Measurements from ENCODE around the gene ZNF667.

Gene ZNF667

DNA sequence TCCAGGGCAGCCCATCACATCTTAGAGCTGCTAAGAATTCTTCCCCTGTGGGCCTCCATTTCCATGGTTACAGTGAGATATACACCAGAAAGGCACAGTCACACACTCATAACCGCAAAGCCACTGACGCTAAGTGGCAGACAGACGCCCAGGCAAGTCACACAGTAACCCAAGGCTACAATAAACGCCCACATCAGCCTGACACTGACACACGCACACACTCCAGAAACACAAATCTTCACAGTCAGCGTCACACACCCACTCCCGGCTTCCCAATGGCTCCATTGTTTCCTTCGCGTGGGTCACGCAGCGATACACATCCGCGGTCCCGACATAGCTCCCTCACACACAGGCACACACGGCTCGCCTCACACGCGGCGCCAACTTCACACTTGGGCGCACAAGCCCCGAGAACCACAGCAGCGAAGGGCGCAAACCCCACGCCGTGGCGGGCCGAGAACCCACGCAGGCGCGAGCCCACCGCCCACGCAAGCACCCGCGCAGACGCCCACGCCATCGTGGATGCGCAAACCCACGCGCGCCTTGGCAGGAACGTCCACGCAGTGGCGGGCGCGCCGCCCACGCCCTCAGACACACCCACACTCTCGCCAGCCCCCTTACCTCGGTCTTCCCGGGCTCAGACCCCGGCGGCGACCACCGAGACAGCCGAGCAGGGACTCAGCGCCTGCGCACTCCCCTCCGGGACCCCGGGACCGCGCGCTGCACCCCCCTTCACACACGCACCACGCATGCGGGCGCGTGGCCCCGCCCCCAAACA is at the start of gene ZNF667:
ZNF667 (minus strand) TSS at position 695 of the 778 bp plus-strand sequence. CDS start 14,975 bp downstream, outside the sequence.
- peak; percentile 10 for DNase-seq

DNA sequence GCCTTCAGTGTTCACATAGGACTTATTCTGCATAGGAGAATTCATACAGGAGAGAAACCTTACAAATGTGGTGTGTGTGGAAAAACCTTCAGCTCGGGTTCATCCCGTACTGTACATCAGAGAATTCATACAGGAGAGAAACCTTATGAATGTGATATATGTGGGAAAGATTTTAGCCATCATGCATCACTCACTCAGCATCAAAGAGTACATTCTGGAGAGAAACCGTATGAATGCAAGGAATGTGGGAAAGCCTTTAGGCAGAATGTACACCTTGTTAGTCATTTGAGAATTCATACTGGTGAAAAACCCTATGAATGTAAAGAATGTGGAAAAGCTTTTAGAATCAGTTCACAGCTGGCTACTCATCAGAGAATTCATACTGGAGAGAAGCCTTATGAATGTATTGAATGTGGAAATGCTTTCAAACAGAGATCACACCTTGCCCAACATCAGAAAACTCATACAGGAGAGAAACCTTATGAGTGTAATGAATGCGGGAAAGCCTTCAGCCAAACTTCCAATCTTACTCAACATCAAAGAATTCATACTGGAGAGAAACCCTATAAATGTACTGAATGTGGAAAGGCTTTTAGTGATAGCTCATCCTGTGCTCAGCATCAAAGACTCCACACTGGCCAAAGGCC is 48.2 kb upstream of the ZNF667 start:
- DNase-seq, result no peak

DNA sequence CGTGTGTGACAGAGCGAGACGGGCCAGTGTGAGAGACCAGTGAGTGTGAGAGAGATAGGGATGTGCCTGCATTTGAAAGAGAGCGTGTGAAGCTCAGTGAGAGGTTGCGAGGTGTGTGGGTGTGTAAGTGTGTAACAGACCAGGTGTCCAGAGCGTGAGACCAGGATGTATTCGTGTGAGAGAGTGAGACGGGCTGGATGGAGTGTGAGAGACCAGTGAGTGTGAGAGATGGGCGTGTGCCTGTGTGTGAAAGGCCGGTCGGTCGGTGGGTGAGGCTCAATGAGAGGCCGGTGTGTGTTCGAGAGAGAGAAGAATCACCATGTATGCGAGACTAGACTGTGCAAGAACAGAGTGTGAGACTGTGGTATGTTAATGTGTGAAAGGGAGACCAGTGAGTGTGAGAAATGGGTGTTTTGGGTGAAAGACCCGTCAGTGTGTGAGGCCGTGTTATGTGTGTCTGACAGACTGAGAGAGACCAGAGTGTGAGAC is 31.2 kb upstream of the ZNF667 start:
- no peak for DNase-seq

DNA sequence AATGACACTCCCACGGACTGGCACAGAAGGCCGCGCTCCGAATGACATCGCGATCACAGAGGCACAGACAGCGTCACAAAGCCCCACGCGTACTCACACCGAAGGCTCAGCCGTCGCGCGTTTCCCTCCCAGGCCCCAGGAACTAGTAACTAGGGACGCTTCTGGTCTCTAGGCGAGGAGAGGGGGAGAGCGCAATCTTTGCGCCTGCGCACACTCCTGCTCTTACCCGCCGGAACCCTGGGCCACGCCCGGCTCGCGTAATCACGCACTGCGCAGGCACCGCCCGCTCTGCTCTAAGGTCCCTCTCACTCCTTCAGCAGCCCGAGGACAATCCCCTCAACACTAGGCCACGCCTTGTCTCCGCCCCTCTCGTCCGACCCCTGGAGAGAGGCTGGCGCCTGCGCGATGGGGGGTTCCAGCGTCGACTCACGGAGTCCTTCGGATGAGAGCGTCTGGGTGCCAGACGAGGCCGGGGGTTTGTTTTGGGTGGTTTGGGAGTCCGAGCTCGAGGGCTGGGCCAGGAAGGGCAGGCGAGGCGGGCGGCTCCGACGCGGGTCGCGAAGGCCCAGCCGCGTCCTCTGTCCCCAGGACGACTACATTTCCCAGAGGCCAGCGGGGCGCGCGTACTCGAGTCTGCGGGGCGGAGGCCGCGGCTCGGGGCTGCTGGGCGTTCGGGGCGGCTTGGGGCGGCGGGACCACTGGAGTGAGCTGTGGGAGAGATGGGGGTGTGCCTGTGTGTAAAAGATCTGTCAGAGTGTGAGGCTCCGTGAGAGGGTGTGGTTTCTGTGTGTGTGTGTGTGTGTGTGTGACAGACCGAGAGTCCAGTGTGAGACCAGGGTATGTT is 30.5 kb upstream of the ZNF667 start, which contains the start of gene ZNF471:
ZNF471 (plus strand) TSS at position 410 of the 844 bp plus-strand sequence. CDS start 3,717 bp downstream, outside the sequence.
- peak; percentile 99 for DNase-seq

DNA sequence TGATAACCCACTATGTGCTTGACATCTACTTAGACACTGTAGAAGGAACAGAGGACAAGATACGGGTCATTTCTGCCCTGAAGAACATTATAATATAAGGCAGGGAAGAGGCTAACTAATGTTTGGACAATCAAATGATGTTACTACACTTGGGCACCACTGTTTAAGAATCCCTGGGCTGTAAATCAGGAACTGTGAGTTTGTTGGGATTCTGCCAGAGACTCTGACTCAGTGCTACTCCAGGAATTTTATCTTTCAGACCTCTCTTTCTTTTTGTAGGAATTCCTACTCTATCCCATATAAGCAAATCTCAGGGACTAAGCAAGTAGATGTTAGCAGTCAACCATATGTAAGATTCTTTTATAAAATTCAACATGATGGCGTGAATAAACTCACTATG is 27.4 kb upstream of the ZNF667 start:
- no peak for DNase-seq

DNA sequence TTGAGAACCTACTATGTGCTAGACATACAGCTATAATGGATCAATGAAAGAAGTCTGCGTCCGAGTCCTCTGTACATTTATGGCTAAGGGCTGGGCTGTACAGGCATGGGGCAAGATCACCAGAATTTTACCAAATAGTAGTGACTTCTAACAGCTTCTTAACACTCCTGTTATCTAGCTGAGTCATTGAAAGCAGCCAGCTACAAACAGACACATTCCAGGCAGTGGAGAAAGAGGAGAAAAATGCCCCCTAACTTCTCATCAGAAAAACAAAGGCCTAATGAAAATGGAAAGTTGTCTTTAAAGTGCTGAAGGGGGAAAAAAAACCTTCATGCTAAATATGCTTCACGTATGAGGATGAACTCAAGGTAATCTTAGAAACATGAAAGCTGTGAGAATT is 14.3 kb upstream of the ZNF667 start:
- DNase-seq, result no peak

DNA sequence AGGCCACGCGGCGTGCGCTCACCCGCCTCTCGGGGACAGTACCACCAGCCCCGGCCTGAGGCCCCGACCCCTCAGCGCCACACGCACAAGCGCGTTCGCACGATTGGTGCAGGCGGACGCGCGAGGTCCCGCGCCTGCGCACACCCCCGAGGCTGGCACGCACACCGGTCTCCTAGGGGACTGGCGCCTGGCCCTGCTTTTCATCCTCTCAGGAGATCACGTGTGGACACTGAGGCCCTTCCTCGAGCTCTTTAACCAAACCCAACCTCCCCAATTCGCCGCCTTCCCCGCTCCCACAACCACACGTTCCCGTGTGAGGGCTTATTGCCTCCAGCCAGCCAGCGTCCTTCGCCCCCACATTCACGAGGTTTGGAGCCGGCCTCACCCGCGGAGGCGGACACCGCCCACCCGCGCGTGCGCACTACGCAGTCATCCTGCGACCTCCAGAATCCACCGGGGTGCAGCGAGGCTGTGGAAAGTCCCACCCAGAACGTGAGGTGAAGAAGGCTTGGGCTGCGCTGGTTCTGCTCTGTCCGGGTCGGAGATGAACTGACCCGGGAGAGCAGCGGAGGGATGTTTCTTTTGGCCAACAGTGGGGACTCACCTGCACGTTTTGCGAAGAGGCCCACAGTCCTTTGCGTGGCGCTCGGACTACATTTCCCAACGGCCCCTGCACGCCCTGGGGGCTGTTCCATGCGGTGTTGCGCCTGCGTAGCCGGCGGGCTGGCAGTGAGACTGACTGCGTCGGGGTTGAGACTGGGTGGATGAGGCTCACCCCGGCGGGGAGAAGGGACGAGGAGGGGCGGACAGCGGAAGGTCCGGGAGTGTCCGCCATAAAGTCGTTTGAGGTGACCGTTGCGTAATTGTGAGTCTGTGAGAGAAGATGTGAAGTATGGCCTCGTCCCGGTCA is 539 bp upstream of the ZNF667 start:
- DNase-seq, result peak; percentile 87

DNA sequence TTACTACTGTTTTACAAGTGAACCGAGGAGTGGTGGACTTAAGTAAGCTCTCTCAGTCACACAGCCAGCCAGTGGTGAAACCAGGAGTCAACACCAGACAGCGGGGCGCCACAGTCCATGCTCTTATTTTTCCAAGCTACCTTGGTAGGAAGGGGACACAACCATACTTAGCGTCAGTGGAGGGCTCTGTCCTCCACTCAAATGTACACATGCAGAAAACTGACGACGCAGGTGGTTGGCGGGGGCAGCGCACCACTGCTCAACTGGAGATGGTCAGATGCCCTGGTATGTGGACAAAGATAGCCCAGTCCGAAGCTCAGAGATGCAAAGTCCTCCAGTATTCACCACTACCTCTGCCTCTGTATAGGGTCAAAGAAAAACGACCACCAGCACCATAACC is 1.1 kb downstream of the ZNF667 start:
- DNase-seq, result no peak

DNA sequence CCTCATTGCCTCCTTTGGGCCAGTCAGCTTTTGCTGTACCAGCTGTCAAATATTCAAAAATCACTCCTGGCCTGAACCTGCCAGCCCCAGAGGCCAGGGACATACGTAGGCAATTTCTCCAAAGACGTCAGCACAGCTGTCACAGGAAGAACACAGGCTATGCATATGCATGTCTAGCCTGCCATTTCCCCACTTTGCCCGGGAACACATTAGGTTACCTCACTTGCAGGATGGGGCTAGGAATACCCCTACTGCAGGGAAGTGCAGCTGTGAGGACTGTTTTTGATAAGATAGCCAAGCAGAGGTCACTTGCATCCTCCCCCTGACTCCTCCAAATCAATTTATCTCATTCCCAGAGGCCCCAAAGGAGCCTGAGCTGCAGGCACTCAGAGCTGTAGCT is 2.8 kb downstream of the ZNF667 start:
- DNase-seq, result no peak

DNA sequence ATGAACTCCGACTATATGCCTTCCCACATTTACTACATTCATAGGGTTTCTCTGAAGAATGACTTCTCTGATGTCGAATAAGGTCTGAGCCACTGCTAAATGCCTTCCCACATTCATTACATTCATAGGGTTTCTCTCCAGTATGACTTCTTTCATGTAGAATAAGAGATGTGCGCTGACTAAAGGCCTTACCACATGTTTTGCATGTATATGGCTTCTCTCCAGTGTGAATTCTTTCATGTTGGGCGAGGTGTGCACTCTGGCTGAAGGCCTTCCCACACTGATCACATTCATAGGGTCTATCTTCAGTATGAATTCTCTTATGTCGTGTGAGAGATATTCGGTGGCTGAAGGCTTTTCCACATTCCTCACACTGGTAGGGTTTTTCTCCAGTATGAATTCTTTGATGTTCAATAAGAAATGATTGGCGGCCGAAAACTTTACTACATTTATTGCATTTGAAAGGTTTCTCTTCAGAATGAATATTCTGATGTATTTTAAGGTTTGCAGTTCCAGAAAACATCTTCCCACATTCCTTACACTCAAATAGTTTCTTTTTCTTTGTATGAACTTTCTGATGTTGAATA is 35.8 kb downstream of the ZNF667 start:
- DNase-seq, result no peak

DNA sequence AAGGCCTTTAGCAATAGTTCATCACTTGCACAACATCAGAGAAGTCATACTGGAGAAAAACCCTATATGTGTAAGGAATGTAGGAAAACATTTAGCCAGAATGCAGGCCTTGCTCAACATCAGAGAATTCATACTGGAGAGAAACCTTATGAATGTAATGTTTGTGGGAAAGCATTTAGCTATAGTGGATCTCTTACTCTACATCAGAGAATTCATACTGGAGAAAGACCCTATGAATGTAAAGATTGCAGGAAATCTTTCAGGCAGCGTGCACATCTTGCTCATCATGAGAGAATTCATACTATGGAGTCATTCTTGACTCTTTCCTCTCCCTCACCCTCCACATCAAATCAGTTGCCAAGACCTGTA is 53.2 kb downstream of the ZNF667 start:
- no peak for DNase-seq

DNA sequence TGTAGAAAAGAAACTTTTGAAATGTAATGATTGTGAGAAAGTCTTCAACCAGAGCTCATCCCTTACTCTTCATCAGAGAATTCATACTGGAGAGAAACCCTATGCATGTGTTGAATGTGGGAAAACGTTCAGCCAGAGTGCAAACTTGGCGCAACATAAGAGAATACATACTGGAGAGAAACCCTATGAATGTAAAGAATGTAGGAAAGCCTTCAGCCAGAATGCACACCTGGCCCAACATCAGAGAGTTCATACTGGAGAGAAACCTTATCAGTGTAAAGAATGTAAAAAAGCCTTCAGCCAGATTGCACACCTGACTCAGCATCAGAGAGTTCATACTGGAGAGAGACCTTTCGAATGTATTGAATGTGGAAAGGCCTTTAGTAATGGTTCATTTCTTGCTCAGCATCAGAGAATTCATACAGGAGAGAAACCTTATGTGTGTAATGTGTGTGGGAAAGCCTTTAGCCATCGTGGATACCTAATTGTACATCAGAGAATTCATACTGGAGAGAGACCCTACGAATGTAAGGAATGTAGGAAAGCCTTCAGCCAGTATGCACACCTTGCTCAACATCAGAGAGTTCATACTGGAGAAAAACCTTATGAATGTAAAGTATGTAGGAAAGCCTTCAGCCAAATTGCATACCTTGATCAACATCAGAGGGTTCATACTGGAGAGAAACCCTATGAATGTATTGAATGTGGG is 53.7 kb downstream of the ZNF667 start:
- DNase-seq, result no peak

DNA sequence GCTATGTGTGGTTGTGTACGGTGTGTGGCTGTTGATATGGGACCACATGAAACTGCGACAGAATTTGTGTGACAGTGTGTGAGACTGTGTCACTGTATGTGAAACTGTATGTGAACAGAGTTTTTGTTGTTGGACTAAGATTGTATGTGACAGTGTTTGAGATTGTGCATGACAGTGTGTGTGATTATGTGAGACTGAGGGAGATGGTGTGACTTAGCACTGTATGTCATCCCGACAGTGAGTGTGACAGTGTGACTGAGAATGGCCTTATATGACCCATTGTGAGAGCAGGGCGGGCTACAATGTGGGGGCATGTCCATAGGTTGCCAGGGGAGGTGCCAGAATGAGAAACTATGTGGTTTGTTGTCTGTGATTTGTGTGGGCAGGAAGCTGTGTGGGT is 72.1 kb downstream of the ZNF667 start:
- no peak for DNase-seq

DNA sequence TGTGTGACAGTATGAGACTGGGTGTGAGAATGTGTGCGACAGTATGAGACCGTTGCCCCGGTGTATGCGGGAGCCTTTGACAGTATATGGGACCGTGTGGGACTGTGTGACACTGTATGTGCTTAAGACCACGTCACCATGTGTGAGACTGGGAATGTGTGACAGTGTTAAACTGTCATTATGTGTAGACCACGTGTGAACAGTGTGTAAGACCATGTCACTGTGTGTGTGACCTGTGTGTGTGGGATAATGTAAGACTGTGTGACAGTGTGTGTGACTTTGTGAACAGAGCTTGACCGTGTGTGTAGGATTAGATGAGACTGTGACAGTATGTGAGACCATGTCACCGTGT is 72.5 kb downstream of the ZNF667 start:
- no peak for DNase-seq

DNA sequence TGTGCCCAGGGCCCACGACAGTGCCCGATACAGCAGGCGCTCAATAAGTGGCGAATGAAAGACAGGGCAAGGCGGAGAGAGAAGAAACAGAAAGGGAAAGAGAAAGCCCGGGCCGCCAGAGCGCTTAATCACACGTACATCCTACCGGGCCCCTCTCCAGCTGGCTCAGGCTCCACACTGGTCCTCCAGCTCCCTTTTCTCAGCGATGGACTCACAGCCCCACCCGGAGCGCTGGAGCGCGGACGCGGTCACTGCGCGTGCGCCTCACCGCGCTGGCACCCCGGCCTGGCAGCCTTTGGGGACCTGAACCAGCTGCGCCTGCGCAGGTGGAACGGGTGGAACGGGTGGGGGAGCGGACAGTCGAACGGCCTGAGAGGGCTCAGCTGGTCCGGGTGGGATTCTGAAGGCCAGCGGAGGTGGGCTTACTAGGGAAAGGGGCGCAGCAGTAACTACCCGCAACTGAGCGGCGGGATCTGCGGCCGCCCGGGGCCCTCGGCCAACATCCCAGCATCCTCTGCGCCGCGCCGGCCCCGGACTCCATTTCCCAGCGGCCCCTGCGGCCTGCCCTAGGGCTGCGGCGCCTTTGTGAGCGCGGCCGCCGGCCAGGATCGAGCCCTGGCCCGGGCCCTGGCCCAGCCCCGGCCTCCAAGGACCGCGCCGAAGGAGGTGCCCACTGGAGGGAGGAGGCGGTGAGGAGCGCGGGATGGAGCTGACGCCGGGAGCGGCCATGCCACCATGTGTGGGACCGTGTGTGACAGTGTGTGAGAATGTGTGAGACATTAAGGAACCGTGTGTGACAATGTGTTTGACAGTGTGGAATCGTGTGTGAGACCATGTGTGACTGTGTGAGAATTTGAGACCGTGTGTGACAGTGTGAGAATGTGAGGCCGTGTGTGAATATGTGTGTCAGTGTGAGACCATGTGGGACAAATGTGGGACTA is 73.1 kb downstream of the ZNF667 start, which contains the start of gene ZNF583:
ZNF583 (plus strand) TSS at position 569 of the 941 bp plus-strand sequence. CDS start 2,783 bp downstream, outside the sequence.
- DNase-seq, result peak; percentile 89

DNA sequence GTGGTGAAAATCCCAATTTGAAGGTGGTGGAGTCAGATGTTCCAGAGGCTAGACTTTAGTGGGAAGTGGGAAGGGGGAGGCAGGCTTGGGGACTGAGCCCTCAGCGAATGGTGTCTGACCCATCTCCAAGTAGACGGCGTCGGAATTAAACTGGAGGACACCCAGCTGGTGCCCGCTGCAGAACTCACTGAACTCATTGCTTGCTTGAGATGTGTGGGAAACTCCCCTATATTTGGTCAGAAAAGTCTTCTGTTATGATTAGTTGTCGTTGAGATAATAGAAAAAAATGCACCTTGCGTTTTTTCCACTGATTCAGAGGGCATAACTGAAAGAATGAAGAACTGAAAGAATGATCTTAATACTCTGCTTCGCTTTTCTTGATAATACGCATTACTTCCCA is 73.9 kb downstream of the ZNF667 start:
- DNase-seq, result no peak

DNA sequence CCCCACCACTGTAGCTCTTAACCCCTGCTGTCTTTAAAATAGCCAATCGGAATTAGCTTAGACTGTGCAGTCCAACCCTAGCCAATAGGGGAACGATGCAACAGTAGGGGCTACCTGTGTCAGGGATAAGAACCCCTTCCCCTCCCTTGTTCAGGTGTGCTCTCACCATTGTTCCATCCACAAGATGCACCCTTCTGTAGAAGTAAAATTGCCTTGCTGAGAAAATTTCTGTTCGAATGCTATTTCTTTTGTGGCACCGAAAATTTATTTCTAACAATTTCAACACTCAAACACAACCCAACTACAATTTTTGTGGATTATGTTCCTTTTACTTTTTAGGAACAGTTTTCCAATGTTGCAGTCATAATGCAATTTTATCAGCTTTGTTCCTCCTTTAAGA is 76.7 kb downstream of the ZNF667 start:
- DNase-seq, result no peak

DNA sequence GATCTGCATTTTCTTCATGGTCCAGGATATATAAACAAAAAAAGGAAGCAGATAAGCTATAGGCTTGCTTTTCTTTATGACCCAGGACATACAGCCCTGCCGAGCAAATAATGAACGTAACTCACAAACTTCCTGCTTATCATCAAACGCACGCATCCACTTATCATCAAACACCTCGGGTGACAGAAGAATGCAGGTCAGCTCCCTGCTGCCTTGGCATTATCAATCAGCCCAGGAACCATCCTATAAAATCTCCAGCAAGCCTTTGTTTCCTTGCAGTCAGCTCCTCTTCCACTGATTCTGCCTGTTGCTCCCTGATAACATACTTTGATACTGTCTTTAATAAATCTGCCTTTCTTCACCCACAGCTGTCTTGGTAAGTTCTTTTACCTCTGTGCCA is 78.3 kb downstream of the ZNF667 start:
- no peak for DNase-seq

DNA sequence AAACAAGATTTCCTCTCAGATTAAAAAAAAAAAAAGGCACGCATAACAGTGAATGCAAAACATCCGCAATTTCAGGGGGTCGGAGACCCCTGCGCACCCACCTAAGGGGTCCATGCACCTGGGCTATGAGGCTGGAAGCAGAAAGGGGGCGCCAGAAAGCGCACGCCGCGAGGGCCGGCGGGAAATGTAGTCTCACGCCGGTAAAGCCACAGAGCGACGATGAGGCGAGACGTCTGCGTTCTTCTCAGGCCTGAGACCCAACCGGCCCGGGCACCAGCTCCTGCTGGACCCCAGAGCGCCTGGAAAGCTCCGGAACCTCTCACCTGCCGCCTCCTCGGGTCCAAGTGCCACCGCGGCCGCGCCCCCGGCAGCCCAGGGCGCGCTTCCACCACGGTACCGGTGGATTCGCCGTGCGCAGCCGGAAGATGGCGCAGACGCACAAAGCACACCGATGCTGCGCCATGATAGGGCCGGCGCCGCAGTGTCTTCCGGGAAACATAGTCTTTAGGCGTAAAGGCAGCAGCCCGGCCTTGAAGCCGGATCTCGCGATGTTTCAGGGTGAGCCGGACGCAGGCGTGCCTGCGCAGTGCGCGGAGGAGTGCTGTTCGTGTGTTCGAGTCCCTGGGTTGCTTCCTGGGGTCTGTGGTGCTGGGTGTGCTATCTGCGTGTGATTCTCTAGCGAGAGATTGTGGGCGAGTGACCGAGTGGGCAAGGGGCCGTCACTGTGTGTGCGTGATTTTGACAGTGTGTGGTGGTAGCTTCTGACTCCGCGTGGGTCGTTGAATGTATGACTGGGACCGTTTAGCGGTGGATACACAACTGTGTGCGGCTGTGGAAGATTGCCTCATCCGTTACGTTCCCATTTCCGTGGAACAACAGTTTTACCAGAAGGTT is 83.8 kb downstream of the ZNF667 start, which contains the start of gene ZNF582:
ZNF582 (minus strand) TSS at position 416 of the 894 bp plus-strand sequence. CDS start 1,782 bp downstream, outside the sequence.
- DNase-seq, result peak; percentile 77
